Mesendoderm (in vitro differentiated cells): ENCODE measurements around the gene VPS37C.
"Not testable (repeated sequence)": the region's sequence is repeated elsewhere in the genome, so short reads cannot be mapped to it uniquely, and the experiment has no call there.

ENCODE experiments used
- DNase-seq: peaks from one replicate; pipeline ENCODE4 v3.0.0; 2013
- H2AK5ac ChIP-seq: 2 replicates; pipeline ENCODE4 v1.6.1; 2013; ENCODE audit warnings: low read length, inconsistent platforms
- H2BK120ac ChIP-seq: 2 replicates; pipeline ENCODE4 v1.6.1; 2013; ENCODE audit warnings: low read depth, mild to moderate bottlenecking, low read length, moderate library complexity, mixed read lengths
- H2BK15ac ChIP-seq: replicated peaks from 2 replicates; pipeline ENCODE4 v1.6.1; 2013; ENCODE audit warnings: low read depth, mild to moderate bottlenecking, moderate library complexity
- H2BK5ac ChIP-seq: 2 replicates; pipeline ENCODE4 v1.6.1; 2013; ENCODE audit warnings: low read length, inconsistent platforms
- H3K18ac ChIP-seq: 2 replicates; pipeline ENCODE4 v1.6.1; 2013; ENCODE audit warnings: mild to moderate bottlenecking, low read length, mixed read lengths
- H3K23ac ChIP-seq: one replicate; pipeline ENCODE4 v1.6.1; 2013; ENCODE audit warnings: low read length
- H3K27ac ChIP-seq: 2 replicates; pipeline ENCODE4 v1.5.1; 2013; ENCODE audit warnings: low read depth, mild to moderate bottlenecking, inconsistent platforms, low read length, moderate library complexity
- H3K27me3 ChIP-seq: 2 replicates; pipeline ENCODE4 v1.6.1; 2013; ENCODE audit warnings: low read length, control low read depth, mild to moderate bottlenecking, inconsistent platforms; ENCODE audit not compliant: insufficient read depth, poor library complexity
- H3K36me3 ChIP-seq: 2 replicates; pipeline ENCODE4 v1.6.1; 2013; ENCODE audit warnings: low read length, inconsistent platforms; ENCODE audit not compliant: control insufficient read depth, insufficient read depth
- H3K4ac ChIP-seq: one replicate; pipeline ENCODE4 v1.6.1; 2013; ENCODE audit warnings: low read depth, mild to moderate bottlenecking, low read length, moderate library complexity
- H3K4me1 ChIP-seq: 2 replicates; pipeline ENCODE4 v1.6.1; 2013; ENCODE audit warnings: low read depth, low read length, inconsistent platforms; ENCODE audit not compliant: control insufficient read depth
- H3K4me2 ChIP-seq: 2 replicates; pipeline ENCODE4 v1.6.1; 2013; ENCODE audit warnings: low read length
- H3K4me3 ChIP-seq: 2 replicates; pipeline ENCODE4 v1.5.1; 2013; ENCODE audit warnings: mild to moderate bottlenecking, low read length
- H3K56ac ChIP-seq: one replicate; pipeline ENCODE4 v1.6.1; 2013; ENCODE audit warnings: low read length
- H3K79me1 ChIP-seq: 2 replicates; pipeline ENCODE4 v1.6.1; 2013; ENCODE audit warnings: low read length, inconsistent platforms
- H3K79me2 ChIP-seq: 2 replicates; pipeline ENCODE4 v1.6.1; 2013; ENCODE audit warnings: mild to moderate bottlenecking, low read length; ENCODE audit not compliant: control insufficient read depth, insufficient read depth
- H3K9ac ChIP-seq: 2 replicates; pipeline ENCODE4 v1.6.1; 2013; ENCODE audit warnings: low read length, inconsistent platforms
- H4K5ac ChIP-seq: one replicate; pipeline ENCODE4 v1.6.1; 2013; ENCODE audit warnings: low read length
- H4K8ac ChIP-seq: one replicate; pipeline ENCODE4 v1.6.1; 2013; ENCODE audit warnings: low read depth, mild to moderate bottlenecking, control low read depth, low read length, moderate library complexity
- WGBS: extraction: QIAGEN DNeasy Blood & Tissue Kit; methylation state at CpG from one replicate; pipeline ENCODE4 v1.1.7; 2013; ENCODE audit warnings: low lambda C conversion rate, missing lambda C conversion rate; ENCODE audit not compliant: insufficient coverage; ENCODE audit errors: extremely low coverage; 5-methylcytosine and 5-hydroxymethylcytosine counted together

The VPS37C gene

GRCh38 chr11:61186504-61186903 is 25.3 kb upstream of the VPS37C start:
- no CpG with 5 or more reads among the region's 8 CpGs for WGBS
- H3K79me2 ChIP-seq: no peaks in the 10 kb centered on the region

GRCh38 chr11:61183645-61184044 is 22.4 kb upstream of the VPS37C start:
- Histone ChIP-seq H3K9ac (no peak overlapping the region), H3K27ac (no peak overlapping the region), H3K4me1 (no peaks in the 10 kb centered on the region), H2BK120ac (no peak overlapping the region), H3K79me2 (no peaks in the 10 kb centered on the region), H4K8ac (no peak overlapping the region), H4K5ac (no peak overlapping the region), H3K23ac (no peak overlapping the region), H2AK5ac (no peak overlapping the region), H2BK5ac (no peak overlapping the region), H3K27me3 (no peaks in the 10 kb centered on the region), H3K4me3 (no peak overlapping the region), H2BK15ac (no peak overlapping the region), H3K4me2 (no peak overlapping the region), H3K56ac (no peak overlapping the region), H3K4ac (no peak overlapping the region), H3K36me3 (no peaks in the 10 kb centered on the region), H3K18ac (no peak overlapping the region), H3K79me1 (no peaks in the 10 kb centered on the region)
- DNase-seq: no peak
- no CpG with 5 or more reads among the region's 4 CpGs for WGBS

More at GRCh38 chr11:61186504-61186903, 25.3 kb upstream of the VPS37C start:
- Histone ChIP-seq H3K36me3 (no peaks in the 10 kb centered on the region), H2BK120ac (no peak overlapping the region), H4K5ac (no peak overlapping the region), H3K4ac (no peak overlapping the region), H3K23ac (no peak overlapping the region), H3K4me3 (no peak overlapping the region), H3K79me1 (no peaks in the 10 kb centered on the region), H3K4me2 (no peak overlapping the region), H2BK15ac (no peak overlapping the region), H2AK5ac (no peak overlapping the region), H3K27ac (no peak overlapping the region), H3K27me3 (no peaks in the 10 kb centered on the region), H3K4me1 (no peaks in the 10 kb centered on the region), H3K18ac (no peak overlapping the region), H3K9ac (no peak overlapping the region), H2BK5ac (no peak overlapping the region), H4K8ac (no peak overlapping the region), H3K56ac (no peak overlapping the region)
- DNase-seq: no peak

GRCh38 chr11:61181489-61181888 is 20.3 kb upstream of the VPS37C start:
- H3K4me2 ChIP-seq: no peak overlapping the region
- no peaks in the 10 kb centered on the region for H3K4me1 ChIP-seq
- no peak overlapping the region for H3K23ac ChIP-seq
- no peak overlapping the region for H3K9ac ChIP-seq
- no peak overlapping the region for H2BK15ac ChIP-seq
- WGBS: no CpG with 5 or more reads among the region's 4 CpGs
- H4K8ac ChIP-seq: no peak overlapping the region
- H3K27me3 ChIP-seq: no peaks in the 10 kb centered on the region
- no peaks in the 10 kb centered on the region for H3K79me1 ChIP-seq
- H3K79me2 ChIP-seq: no peaks in the 10 kb centered on the region
- DNase-seq: no peak
- H3K18ac ChIP-seq: no peak overlapping the region
- H2BK5ac ChIP-seq: no peak overlapping the region
- H3K4ac ChIP-seq: no peak overlapping the region
- no peak overlapping the region for H4K5ac ChIP-seq
- no peak overlapping the region for H2BK120ac ChIP-seq
- no peak overlapping the region for H3K27ac ChIP-seq
- H3K4me3 ChIP-seq: no peak overlapping the region
- no peak overlapping the region for H2AK5ac ChIP-seq
- H3K36me3 ChIP-seq: no peaks in the 10 kb centered on the region
- no peak overlapping the region for H3K56ac ChIP-seq

- not testable (repeated sequence) for H4K8ac ChIP-seq, H3K36me3 ChIP-seq, H3K4me3 ChIP-seq, H3K56ac ChIP-seq, H3K18ac ChIP-seq, H4K5ac ChIP-seq, H3K27me3 ChIP-seq, H2BK15ac ChIP-seq, H3K4me1 ChIP-seq, H2BK5ac ChIP-seq, H2AK5ac ChIP-seq, H2BK120ac ChIP-seq, H3K79me1 ChIP-seq, DNase-seq, H3K4me2 ChIP-seq, H3K79me2 ChIP-seq, H3K23ac ChIP-seq, H3K27ac ChIP-seq, H3K4ac ChIP-seq, H3K9ac ChIP-seq
- WGBS: no CpG with 5 or more reads among the region's 6 CpGs
These were observed 19.0 kb upstream of the VPS37C start for GRCh38 chr11:61180205-61180604.

DNA sequence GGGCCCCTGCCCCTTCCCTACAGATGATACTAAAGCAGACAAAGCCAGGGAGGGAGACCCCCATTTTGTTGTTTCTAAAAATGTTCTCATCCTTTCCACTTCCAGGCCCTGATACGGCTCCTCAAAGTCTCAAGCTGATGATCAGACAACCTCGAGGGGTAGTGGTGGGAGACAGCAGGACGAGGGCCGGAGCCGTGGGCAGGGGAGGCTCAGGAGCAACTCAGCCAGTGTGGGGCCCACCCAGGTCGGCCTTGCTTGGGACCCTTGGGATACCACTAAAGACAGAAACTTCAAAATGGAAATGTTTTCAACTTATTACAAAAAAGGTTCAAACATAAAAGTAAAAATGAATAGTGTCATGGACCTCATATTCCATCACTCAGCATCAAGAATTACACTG is 15.2 kb upstream of the VPS37C start:
- Histone ChIP-seq H2BK15ac (no peak overlapping the region), H2BK120ac (no peak overlapping the region), H3K79me1 (no peaks in the 10 kb centered on the region), H4K8ac (no peak overlapping the region), H2AK5ac (no peak overlapping the region), H3K27ac (no peak overlapping the region), H4K5ac (no peak overlapping the region), H3K79me2 (no peaks in the 10 kb centered on the region), H3K36me3 (no peaks in the 10 kb centered on the region), H3K4me2 (no peak overlapping the region), H3K4ac (no peak overlapping the region), H2BK5ac (no peak overlapping the region), H3K4me1 (no peaks in the 10 kb centered on the region), H3K56ac (no peak overlapping the region), H3K9ac (no peak overlapping the region), H3K23ac (no peak overlapping the region), H3K18ac (no peak overlapping the region), H3K4me3 (no peak overlapping the region), H3K27me3 (no peaks in the 10 kb centered on the region)
- no CpG with 5 or more reads among the region's 6 CpGs for WGBS
- DNase-seq: no peak

DNA sequence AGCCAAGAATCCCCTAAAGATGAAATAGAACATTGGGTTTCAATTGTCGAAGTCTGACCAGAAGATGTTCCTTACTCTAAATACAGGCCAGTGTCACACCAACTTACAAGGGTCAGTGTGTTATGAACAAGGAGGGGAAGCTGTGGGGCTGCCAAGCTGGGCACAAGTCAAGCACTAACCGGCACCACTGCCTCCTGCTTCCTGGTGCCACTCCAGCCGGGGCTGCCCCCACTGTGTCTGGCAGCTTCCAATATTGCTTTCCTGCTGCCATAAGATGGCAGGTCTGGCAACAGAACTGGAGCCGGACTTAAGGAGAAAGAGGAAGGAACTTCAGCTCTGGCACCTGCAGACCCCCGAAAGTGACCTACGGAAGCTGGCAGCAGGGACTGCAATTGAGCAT is 13.7 kb upstream of the VPS37C start:
- no peaks in the 10 kb centered on the region for H3K27me3 ChIP-seq
- no peak overlapping the region for H2AK5ac ChIP-seq
- H2BK120ac ChIP-seq: no peak overlapping the region
- H3K4ac ChIP-seq: no peak overlapping the region
- WGBS: no CpG with 5 or more reads among the region's 6 CpGs
- H2BK5ac ChIP-seq: no peak overlapping the region
- no peak for DNase-seq
- H3K79me1 ChIP-seq: no peaks in the 10 kb centered on the region
- no peak overlapping the region for H4K5ac ChIP-seq
- H3K79me2 ChIP-seq: no peaks in the 10 kb centered on the region
- H3K9ac ChIP-seq: no peak overlapping the region
- no peak overlapping the region for H3K18ac ChIP-seq
- no peak overlapping the region for H3K56ac ChIP-seq
- no peaks in the 10 kb centered on the region for H3K36me3 ChIP-seq
- no peak overlapping the region for H2BK15ac ChIP-seq
- H3K23ac ChIP-seq: no peak overlapping the region
- no peak overlapping the region for H3K4me2 ChIP-seq
- H3K4me3 ChIP-seq: no peak overlapping the region
- H4K8ac ChIP-seq: no peak overlapping the region
- no peaks in the 10 kb centered on the region for H3K4me1 ChIP-seq
- H3K27ac ChIP-seq: no peak overlapping the region
